Rectal smooth muscle tissue (tissue), 1 donor: ENCODE results near the gene NEK10.
"Not testable (repeated sequence)": the region's sequence is repeated elsewhere in the genome, so short reads cannot be mapped to it uniquely, and the experiment has no call there.

Experiments
- H3K27ac ChIP-seq: one replicate; pipeline ENCODE4 v1.7.0; 2013; ENCODE audit warnings: low read depth, low read length, inconsistent platforms
- H3K27me3 ChIP-seq: one replicate; pipeline ENCODE4 v1.7.0; 2013; ENCODE audit warnings: low read length; ENCODE audit not compliant: control insufficient read depth, insufficient read depth
- H3K36me3 ChIP-seq: one replicate; pipeline ENCODE4 v1.7.0; 2013; ENCODE audit warnings: low read length; ENCODE audit not compliant: control insufficient read depth, insufficient read depth
- H3K4me1 ChIP-seq: one replicate; pipeline ENCODE4 v1.7.0; 2013; ENCODE audit warnings: low read length; ENCODE audit not compliant: control insufficient read depth, insufficient read depth
- H3K4me3 ChIP-seq: one replicate; pipeline ENCODE4 v1.7.0; 2013; ENCODE audit warnings: low read length
- H3K9ac ChIP-seq: one replicate; pipeline ENCODE4 v1.7.0; 2013; ENCODE audit warnings: low read length

The NEK10 gene

GRCh38 chr3:27368831-27369607 lies at the start of gene NEK10:
Gene NEK10 (minus strand): TSS chr3:27369383. CDS start chr3:27352882, 16,501 bp downstream.
- Histone ChIP-seq H3K4me3 (peak within 1 kb of the TSS; percentile 98), H3K36me3 (no peaks in the 10 kb centered on the region), H3K4me1 (peaks cover 3% of the 10 kb centered on the region), H3K9ac (peak within 1 kb of the TSS; percentile 45), H3K27ac (no peak within 1 kb of the TSS), H3K27me3 (no peaks in the 10 kb centered on the region)

GRCh38 chr3:27415202-27415601 lies 46.0 kb upstream of the NEK10 start:
- Histone ChIP-seq H3K36me3 (peaks cover 5% of the 10 kb centered on the region), H3K9ac (no peak overlapping the region), H3K4me3 (no peak overlapping the region), H3K27me3 (no peaks in the 10 kb centered on the region), H3K4me1 (no peaks in the 10 kb centered on the region), H3K27ac (no peak overlapping the region)

- Histone ChIP-seq H3K27me3 (no peaks in the 10 kb centered on the region), H3K4me1 (no peaks in the 10 kb centered on the region), H3K27ac (no peak overlapping the region), H3K9ac (no peak overlapping the region), H3K36me3 (no peaks in the 10 kb centered on the region), H3K4me3 (no peak overlapping the region)
Observed at GRCh38 chr3:27392950-27393679, 23.9 kb upstream of the NEK10 start.

- H3K27me3 ChIP-seq, H3K27ac ChIP-seq, H3K4me3 ChIP-seq, H3K36me3 ChIP-seq, H3K4me1 ChIP-seq, H3K9ac ChIP-seq: not testable (repeated sequence)
Observed at GRCh38 chr3:27392414-27392813, 23.2 kb upstream of the NEK10 start.

GRCh38 chr3:27391796-27392195 lies 22.6 kb upstream of the NEK10 start:
- Histone ChIP-seq H3K36me3 (no peaks in the 10 kb centered on the region), H3K4me3 (no peak overlapping the region), H3K27ac (no peak overlapping the region), H3K9ac (no peak overlapping the region), H3K4me1 (no peaks in the 10 kb centered on the region), H3K27me3 (no peaks in the 10 kb centered on the region)

GRCh38 chr3:27387625-27388024 lies 18.4 kb upstream of the NEK10 start:
- no peak overlapping the region for H3K27ac ChIP-seq
- no peaks in the 10 kb centered on the region for H3K4me1 ChIP-seq
- H3K9ac ChIP-seq = no peak overlapping the region
- H3K4me3 ChIP-seq = no peak overlapping the region
- H3K36me3 ChIP-seq = peaks cover 8% of the 10 kb centered on the region
- H3K27me3 ChIP-seq = no peaks in the 10 kb centered on the region

- Histone ChIP-seq H3K4me1 (no peaks in the 10 kb centered on the region), H3K27me3 (no peaks in the 10 kb centered on the region), H3K4me3 (no peak overlapping the region), H3K36me3 (peaks cover 8% of the 10 kb centered on the region), H3K9ac (no peak overlapping the region), H3K27ac (no peak overlapping the region)
Observed at GRCh38 chr3:27385504-27385903, 16.3 kb upstream of the NEK10 start.

GRCh38 chr3:27384191-27384590 lies 15.0 kb upstream of the NEK10 start:
- Histone ChIP-seq H3K36me3 (peaks cover 8% of the 10 kb centered on the region), H3K4me1 (no peaks in the 10 kb centered on the region), H3K27me3 (no peaks in the 10 kb centered on the region), H3K9ac (no peak overlapping the region), H3K27ac (no peak overlapping the region), H3K4me3 (no peak overlapping the region)

GRCh38 chr3:27380433-27381357 lies 11.5 kb upstream of the NEK10 start:
- Histone ChIP-seq H3K9ac (no peak overlapping the region), H3K4me1 (no peaks in the 10 kb centered on the region), H3K36me3 (peaks cover 8% of the 10 kb centered on the region), H3K4me3 (no peak overlapping the region), H3K27me3 (no peaks in the 10 kb centered on the region), H3K27ac (no peak overlapping the region)

GRCh38 chr3:27378331-27378730 lies 9.1 kb upstream of the NEK10 start:
- no peak overlapping the region for H3K9ac ChIP-seq
- H3K27me3 ChIP-seq = no peaks in the 10 kb centered on the region
- peaks cover 3% of the 10 kb centered on the region for H3K36me3 ChIP-seq
- H3K4me3 ChIP-seq = no peak overlapping the region
- no peak overlapping the region for H3K27ac ChIP-seq
- H3K4me1 ChIP-seq = no peaks in the 10 kb centered on the region

- no peaks in the 10 kb centered on the region for H3K36me3 ChIP-seq
- no peak overlapping the region for H3K9ac ChIP-seq
- H3K4me3 ChIP-seq = no peak overlapping the region
- H3K27me3 ChIP-seq = no peaks in the 10 kb centered on the region
- no peak overlapping the region for H3K27ac ChIP-seq
- H3K4me1 ChIP-seq = no peaks in the 10 kb centered on the region
Observed at GRCh38 chr3:27376109-27376772, 7.1 kb upstream of the NEK10 start.
